K562 (cell line): ENCODE data around the gene MYO1B.

Experiments used
- GMEB1 ChIP-seq: fragments of 250-450 bp; sonication (Bioruptor Pico); IDR thresholded peaks from 2 replicates; pipeline ENCODE4 v1.4.0; 2020; ENCODE audit warnings: mild to moderate bottlenecking
- MYBL2 ChIP-seq, 2 experiments: fragments of 450-650 bp in 1 of 2; sonication (generic) in 1 of 2; formaldehyde crosslinking in 1 of 2; IDR thresholded peaks; 2 replicates each; pipeline versions ENCODE4 v1.6.1 to v1.8.1; 2017 to 2022; ENCODE audit warnings: borderline replicate concordance in 1 of 2, inconsistent platforms in 1 of 2, low read depth in 1 of 2, mild to moderate bottlenecking in 1 of 2, missing genetic modification reagents in 1 of 2, moderate library complexity in 1 of 2
- NR2C2 ChIP-seq, 2 experiments: fragments of 200-800 bp in 1 of 2; sonication (Bioruptor generic) in 1 of 2; sonication (generic) in 1 of 2; formaldehyde crosslinking in 1 of 2; IDR thresholded peaks; 2 replicates each; pipeline versions ENCODE4 v1.6.1 to v1.8.0; 2016 to 2022; ENCODE audit warnings: mild to moderate bottlenecking in 1 of 2, missing compliant biosample characterization in 1 of 2, missing genetic modification characterization in 1 of 2, missing genetic modification reagents in 1 of 2
- SP1 ChIP-seq: sonication (generic); formaldehyde crosslinking; IDR thresholded peaks from 2 replicates; pipeline ENCODE4 v1.8.1; 2022; ENCODE audit warnings: mild to moderate bottlenecking, missing genetic modification reagents
- SRF ChIP-seq, 2 experiments: fragments of 250-450, 450-650 bp in 1 of 2; sonication (Bioruptor Pico) in 1 of 2; sonication (generic) in 1 of 2; formaldehyde crosslinking; IDR thresholded peaks; 2 replicates each; pipeline versions ENCODE4 v1.5.0 to v1.5.1; 2020 to 2022; ENCODE audit warnings: mild to moderate bottlenecking in 1 of 2, missing genetic modification reagents in 1 of 2
- ZC3H4 ChIP-seq: sonication (generic); formaldehyde crosslinking; IDR thresholded peaks from 2 replicates; pipeline ENCODE4 v1.9.0; 2021; ENCODE audit warnings: missing genetic modification reagents, borderline replicate concordance

- TF ChIP-seq NR2C2 (CRISPR knock-in tag; IDR thresholded peaks at IDR 0.05) (no peak), NR2C2 (tag; IDR thresholded peaks at IDR 0.05) (no peak), SP1 (no peak), SRF (CRISPR knock-in tag; IDR thresholded peaks at IDR 0.05) (no peak), GMEB1 (no peak), MYBL2 (IDR thresholded peaks at IDR 0.05; ENCODE audit: low read depth) (no peak), MYBL2 (CRISPR knock-in tag; IDR thresholded peaks at IDR 0.05; ENCODE audit: borderline replicate concordance) (no peak), ZC3H4 (CRISPR knock-in tag) (no peak)
These were observed 21.0 kb downstream of the MYO1B start for GRCh38 chr2:191266201-191266600.
